ENCODE measurements around the gene ITPKB.

ITPKB gene

GRCh38 chr1:226736001-226736907 lies 2.8 kb downstream of the ITPKB start:
- H3K27me3 ChIP-seq, result peaks cover 51% of the 10 kb centered on the region
- no peak overlapping the region for H3K4me3 ChIP-seq (ENCODE audit: low read depth, low read length)
- peak; percentile 19 for DNase-seq

DNA sequence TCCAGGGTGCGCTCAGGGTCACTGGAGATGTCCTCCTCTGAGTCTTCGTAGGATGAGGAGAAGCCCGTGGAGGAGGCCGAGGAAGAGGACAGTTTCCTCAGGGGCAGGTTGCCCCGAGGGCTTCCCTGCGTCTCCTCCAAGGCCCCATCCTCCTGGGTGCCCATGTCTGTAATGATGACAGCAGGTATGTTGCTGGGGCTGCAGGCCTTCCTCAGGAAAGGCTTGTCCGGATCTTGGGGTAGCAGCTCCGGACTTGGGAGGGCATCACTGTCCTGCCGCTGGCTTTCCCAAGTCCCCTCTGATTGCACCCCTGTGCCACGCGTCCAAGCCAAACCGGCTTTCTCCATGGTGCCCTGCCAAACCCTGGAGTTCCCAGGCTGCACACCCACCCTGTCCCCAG lies 3.5 kb downstream of the ITPKB start:
- no peak for TF ChIP-seq CTCF (IDR thresholded peaks at IDR 0.05; ENCODE audit: low read depth, low read length)
- H3K36me3 ChIP-seq, result no peaks in the 10 kb centered on the region
- H3K4me3 ChIP-seq (ENCODE audit: low read depth, low read length), result no peak overlapping the region
- H3K27me3 ChIP-seq, result peaks cover 48% of the 10 kb centered on the region
- H3K4me1 ChIP-seq, result no peaks in the 10 kb centered on the region
- no peak for DNase-seq
- peaks cover 2% of the 10 kb centered on the region; the same call in 1 of the 2 replicates for H3K9me3 ChIP-seq

More at GRCh38 chr1:226736001-226736907, 2.8 kb downstream of the ITPKB start:
- no peak for TF ChIP-seq CTCF (IDR thresholded peaks at IDR 0.05; ENCODE audit: low read depth, low read length)
- no peaks in the 10 kb centered on the region for H3K4me1 ChIP-seq
- peaks cover 2% of the 10 kb centered on the region; the same call in 1 of the 2 replicates for H3K9me3 ChIP-seq
- H3K36me3 ChIP-seq, result no peaks in the 10 kb centered on the region

GRCh38 chr1:226734611-226735153 lies 4.4 kb downstream of the ITPKB start:
- Histone ChIP-seq H3K4me1 (no peaks in the 10 kb centered on the region), H3K4me3 (ENCODE audit: low read depth, low read length) (no peak overlapping the region), H3K36me3 (no peaks in the 10 kb centered on the region), H3K27me3 (peaks cover 39% of the 10 kb centered on the region), H3K9me3 (no peaks in the 10 kb centered on the region)
- no peak for TF ChIP-seq CTCF (IDR thresholded peaks at IDR 0.05; ENCODE audit: low read depth, low read length)
- no peak for DNase-seq

- no peaks in the 10 kb centered on the region for H3K36me3 ChIP-seq
- DNase-seq, result no peak
- peaks cover 33% of the 10 kb centered on the region for H3K27me3 ChIP-seq
- H3K9me3 ChIP-seq, result no peaks in the 10 kb centered on the region
- H3K4me1 ChIP-seq, result no peaks in the 10 kb centered on the region
- H3K4me3 ChIP-seq (ENCODE audit: low read depth, low read length), result no peak overlapping the region
- no peak for TF ChIP-seq CTCF (IDR thresholded peaks at IDR 0.05; ENCODE audit: low read depth, low read length)
Measured at GRCh38 chr1:226733876-226734275, 5.2 kb downstream of the ITPKB start.

- H3K9me3 ChIP-seq, result no peaks in the 10 kb centered on the region
- no peaks in the 10 kb centered on the region for H3K4me1 ChIP-seq
- no peak for DNase-seq
- H3K36me3 ChIP-seq, result no peaks in the 10 kb centered on the region
- no peak for TF ChIP-seq CTCF (IDR thresholded peaks at IDR 0.05; ENCODE audit: low read depth, low read length)
- no peak overlapping the region for H3K4me3 ChIP-seq (ENCODE audit: low read depth, low read length)
- H3K27me3 ChIP-seq, result peaks cover 28% of the 10 kb centered on the region
Measured at GRCh38 chr1:226733304-226733703, 5.8 kb downstream of the ITPKB start.

- H3K4me1 ChIP-seq, result no peaks in the 10 kb centered on the region
- H3K36me3 ChIP-seq, result no peaks in the 10 kb centered on the region
- peaks cover 23% of the 10 kb centered on the region for H3K27me3 ChIP-seq
- TF ChIP-seq CTCF (IDR thresholded peaks at IDR 0.05; ENCODE audit: low read depth, low read length), result no peak
- no peak overlapping the region for H3K4me3 ChIP-seq (ENCODE audit: low read depth, low read length)
- no peak for DNase-seq
- H3K9me3 ChIP-seq, result no peaks in the 10 kb centered on the region
Measured at GRCh38 chr1:226732856-226733291, 6.2 kb downstream of the ITPKB start.

Data from BE2C (cell line).